ENCODE results near the gene KRTAP10-6.
"Not testable (repeated sequence)": the region's sequence is repeated elsewhere in the genome, so short reads cannot be mapped to it uniquely, and the experiment has no call there.

Gene KRTAP10-6

GRCh38 chr21:44578371-44579055 is 13.8 kb downstream of the KRTAP10-6 start:
- DNase-seq (ENCODE audit: low read depth in 2 of 2): no peak

GRCh38 chr21:44576025-44576420 is 16.3 kb downstream of the KRTAP10-6 start:
- DNase-seq (ENCODE audit: low read depth in 2 of 2): no peak

GRCh38 chr21:44575307-44576024 is 16.8 kb downstream of the KRTAP10-6 start:
- no peak for DNase-seq (ENCODE audit: low read depth in 2 of 2)

- no peak for DNase-seq (ENCODE audit: low read depth in 2 of 2)
Measured at GRCh38 chr21:44574457-44575306, 17.6 kb downstream of the KRTAP10-6 start.

- not testable (repeated sequence) for DNase-seq (ENCODE audit: low read depth in 2 of 2)
Measured at GRCh38 chr21:44573630-44574456, 18.5 kb downstream of the KRTAP10-6 start, which contains the start of gene KRTAP10-4. Gene KRTAP10-4 (plus strand): TSS chr21:44573729. CDS start chr21:44573759, 30 bp downstream.

GRCh38 chr21:44572959-44573583 is 19.2 kb downstream of the KRTAP10-6 start:
- no peak for DNase-seq (ENCODE audit: low read depth in 2 of 2)

- DNase-seq (ENCODE audit: low read depth in 2 of 2): no peak
Measured at GRCh38 chr21:44571844-44572782, 20.2 kb downstream of the KRTAP10-6 start.

- DNase-seq (ENCODE audit: low read depth in 2 of 2): no peak
Measured at GRCh38 chr21:44571296-44571695, 21.0 kb downstream of the KRTAP10-6 start.

- DNase-seq (ENCODE audit: low read depth in 2 of 2): no peak
Measured at GRCh38 chr21:44569861-44570517, 22.3 kb downstream of the KRTAP10-6 start.

GRCh38 chr21:44568667-44569556 is 23.4 kb downstream of the KRTAP10-6 start:
- no peak for DNase-seq (ENCODE audit: low read depth in 2 of 2)

GRCh38 chr21:44568261-44568660 is 24.0 kb downstream of the KRTAP10-6 start:
- DNase-seq (ENCODE audit: low read depth in 2 of 2): no peak

- DNase-seq (ENCODE audit: low read depth in 2 of 2): no peak
Measured at GRCh38 chr21:44567481-44568171, 24.7 kb downstream of the KRTAP10-6 start.

GRCh38 chr21:44566403-44566802 is 25.9 kb downstream of the KRTAP10-6 start:
- DNase-seq (ENCODE audit: low read depth in 2 of 2): no peak

GRCh38 chr21:44564886-44565598 is 27.3 kb downstream of the KRTAP10-6 start:
- DNase-seq (ENCODE audit: low read depth in 2 of 2): no peak

- DNase-seq (ENCODE audit: low read depth in 2 of 2): no peak
Measured at GRCh38 chr21:44564099-44564498, 28.2 kb downstream of the KRTAP10-6 start.

- no peak for DNase-seq (ENCODE audit: low read depth in 2 of 2)
Measured at GRCh38 chr21:44558695-44559094, 33.6 kb downstream of the KRTAP10-6 start, which contains the start of gene KRTAP10-3. Gene KRTAP10-3 (minus strand): TSS chr21:44558795. CDS start chr21:44558715, 80 bp downstream.

GRCh38 chr21:44558329-44558675 is 34.0 kb downstream of the KRTAP10-6 start:
- not testable (repeated sequence) for DNase-seq (ENCODE audit: low read depth in 2 of 2)

Measured in stimulated activated CD4-positive, alpha-beta T cell treated with anti-CD3 and anti-CD28 coated beads, Interleukin-12 subunit alpha, Interleukin-12 subunit beta, amount 100 ng/mL, for 24 hours (primary cell).